OCI-LY7 (cell line): Measurements from ENCODE around the gene PROSER2. TPM values are rescaled to one million over a fixed set of nuclear protein-coding genes. Genes with fewer than 3 reads are reported as not detected.

Source experiments
- BruUV-seq: library from RNA; stranded (reverse); fragments of 400-500 nt; replicated peaks from 2 replicates; lab custom pipeline; 2021; lab: Mats Ljungman, UMichigan
- CTCF ChIA-PET: fragments of 300-600 bp; sonication (Branson Sonifier 250); formaldehyde crosslinking; loops from one replicate; lab custom pipeline; 2022; ENCODE audit warnings: antibody characterized with exemption; ENCODE audit not compliant: unreplicated experiment; lab: Charles Lee
- POLR2A ChIA-PET: fragments of 300-600 bp; sonication (Branson Sonifier 250); formaldehyde crosslinking; loops from one replicate; lab custom pipeline; 2022; ENCODE audit warnings: antibody characterized with exemption; lab: Charles Lee
- DNase-seq: peaks from one replicate; pipeline ENCODE4 v3.0.0-alpha.2; 2015; ENCODE audit warnings: low spot score
- H2AFZ ChIP-seq: fragments of 200-600 bp; sonication (generic), shearing (Covaris generic); 2 replicates; pipeline ENCODE4 v1.6.1; 2014; ENCODE audit warnings: mild to moderate bottlenecking, antibody characterized with exemption, low read length, moderate library complexity
- H3K27ac ChIP-seq: fragments of 200-600 bp; sonication (generic); 2 replicates; pipeline ENCODE4 v1.5.1; 2014; ENCODE audit warnings: mixed run types, low read depth, mild to moderate bottlenecking, moderate library complexity, low read length, inconsistent platforms; ENCODE audit not compliant: poor library complexity, severe bottlenecking
- H3K36me3 ChIP-seq: fragments of 200-600 bp; sonication (generic); 2 replicates; pipeline ENCODE4 v1.6.1; 2014; ENCODE audit warnings: mild to moderate bottlenecking, antibody characterized with exemption, low read length, moderate library complexity, mixed read lengths; ENCODE audit not compliant: insufficient read depth
- H3K4me1 ChIP-seq: fragments of 200-600 bp; sonication (generic); 2 replicates; pipeline ENCODE4 v1.5.1; 2014; ENCODE audit warnings: mild to moderate bottlenecking, low read length; ENCODE audit not compliant: insufficient read depth, poor library complexity, severe bottlenecking
- H3K4me2 ChIP-seq: fragments of 200-600 bp; sonication (generic); 2 replicates; pipeline ENCODE4 v1.6.1; 2014; ENCODE audit warnings: mild to moderate bottlenecking, low read length
- H3K4me3 ChIP-seq: fragments of 200-600 bp; sonication (generic); 2 replicates; pipeline ENCODE4 v1.5.1; 2014; ENCODE audit warnings: mild to moderate bottlenecking, low read depth, low read length; ENCODE audit not compliant: poor library complexity, severe bottlenecking
- H3K79me2 ChIP-seq: fragments of 200-600 bp; sonication (generic); 2 replicates; pipeline ENCODE4 v1.6.1; 2016; ENCODE audit warnings: low read depth, mild to moderate bottlenecking, low read length, moderate library complexity, mixed read lengths; ENCODE audit not compliant: insufficient read depth
- H3K9me2 ChIP-seq: fragments of 200-600 bp; sonication (generic); 2 replicates; pipeline ENCODE4 v1.6.1; 2016; ENCODE audit warnings: mild to moderate bottlenecking, low read length, mixed read lengths; ENCODE audit not compliant: insufficient read depth
- H3K9me3 ChIP-seq: fragments of 200-600 bp; sonication (generic); 2 replicates; pipeline ENCODE4 v1.6.1; 2014; ENCODE audit warnings: mild to moderate bottlenecking, mixed run types, low read length, mixed read lengths
- H4K20me1 ChIP-seq: fragments of 200-600 bp; sonication (generic); 2 replicates; pipeline ENCODE4 v1.6.1; 2014; ENCODE audit warnings: mild to moderate bottlenecking, antibody characterized with exemption, low read length, moderate library complexity, mixed read lengths; ENCODE audit not compliant: insufficient read depth
- EZH2phosphoT487 ChIP-seq: fragments of 200-600 bp; sonication (generic); IDR thresholded peaks from 2 replicates; pipeline ENCODE4 v1.6.1; 2018; ENCODE audit warnings: low read depth, borderline replicate concordance, mild to moderate bottlenecking, mixed run types, antibody characterized with exemption, low read length, moderate library complexity, mixed read lengths
- intact Hi-C: fragments of 100-400 bp; cut with micrococcal nuclease; formaldehyde crosslinking; loops from one replicate; pipeline ENCODE4 v1.10.0; 2022; ENCODE audit not compliant: unreplicated experiment
- total RNA-seq, 2 experiments: library from RNA; depleted of rRNA in 1 of 2; stranded (reverse); fragments of >200 nt in 1 of 2; shearing (Covaris generic) in 1 of 2; gene quantifications; 2 replicates each; pipeline ENCODE4 v1.2.3, GENCODE V29; 2014 to 2022
- TF ChIP-seq, protein P1 (sequence below): fragments of 200-600 bp; sonication (generic); conservative IDR thresholded peaks from 2 replicates; pipeline ENCODE4 v1.5.1; 2014; ENCODE audit warnings: mild to moderate bottlenecking, antibody characterized with exemption, low read length, moderate library complexity, mixed read lengths

PROSER2 gene
- total RNA-seq, 2 experiments from 2014 or later, result not detected

- no peak for DNase-seq
- ChIA-PET CTCF (no interaction called here), POLR2A (interaction anchor here (0.6 to 0.7 kb wide), 3 partner anchors 22 to 367 kb away, joined by 3 read pairs; no protein-coding TSS in a partner anchor)
- no peak overlapping the region for H3K4me3 ChIP-seq
- H3K4me2 ChIP-seq, result no peak overlapping the region
- H3K36me3 ChIP-seq, result no peaks in the 10 kb centered on the region
- H4K20me1 ChIP-seq, result no peaks in the 10 kb centered on the region
- no peaks in the 10 kb centered on the region for H3K79me2 ChIP-seq
- no peaks in the 10 kb centered on the region for H3K9me2 ChIP-seq
- TF ChIP-seq, protein P1, sequence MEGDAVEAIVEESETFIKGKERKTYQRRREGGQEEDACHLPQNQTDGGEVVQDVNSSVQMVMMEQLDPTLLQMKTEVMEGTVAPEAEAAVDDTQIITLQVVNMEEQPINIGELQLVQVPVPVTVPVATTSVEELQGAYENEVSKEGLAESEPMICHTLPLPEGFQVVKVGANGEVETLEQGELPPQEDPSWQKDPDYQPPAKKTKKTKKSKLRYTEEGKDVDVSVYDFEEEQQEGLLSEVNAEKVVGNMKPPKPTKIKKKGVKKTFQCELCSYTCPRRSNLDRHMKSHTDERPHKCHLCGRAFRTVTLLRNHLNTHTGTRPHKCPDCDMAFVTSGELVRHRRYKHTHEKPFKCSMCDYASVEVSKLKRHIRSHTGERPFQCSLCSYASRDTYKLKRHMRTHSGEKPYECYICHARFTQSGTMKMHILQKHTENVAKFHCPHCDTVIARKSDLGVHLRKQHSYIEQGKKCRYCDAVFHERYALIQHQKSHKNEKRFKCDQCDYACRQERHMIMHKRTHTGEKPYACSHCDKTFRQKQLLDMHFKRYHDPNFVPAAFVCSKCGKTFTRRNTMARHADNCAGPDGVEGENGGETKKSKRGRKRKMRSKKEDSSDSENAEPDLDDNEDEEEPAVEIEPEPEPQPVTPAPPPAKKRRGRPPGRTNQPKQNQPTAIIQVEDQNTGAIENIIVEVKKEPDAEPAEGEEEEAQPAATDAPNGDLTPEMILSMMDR, result no peak
- TF ChIP-seq EZH2phosphoT487, result no peak
- BruUV-seq, result no TSS peak
- intact Hi-C loops, result no loop called here
- H3K27ac ChIP-seq, result no peak overlapping the region
- H3K9me3 ChIP-seq, result no peaks in the 10 kb centered on the region
- no peak overlapping the region for H2AFZ ChIP-seq
- peaks cover 6% of the 10 kb centered on the region for H3K4me1 ChIP-seq
Measured at GRCh38 chr10:11793762-11794479, 29.2 kb upstream of the PROSER2 start.

DNA sequence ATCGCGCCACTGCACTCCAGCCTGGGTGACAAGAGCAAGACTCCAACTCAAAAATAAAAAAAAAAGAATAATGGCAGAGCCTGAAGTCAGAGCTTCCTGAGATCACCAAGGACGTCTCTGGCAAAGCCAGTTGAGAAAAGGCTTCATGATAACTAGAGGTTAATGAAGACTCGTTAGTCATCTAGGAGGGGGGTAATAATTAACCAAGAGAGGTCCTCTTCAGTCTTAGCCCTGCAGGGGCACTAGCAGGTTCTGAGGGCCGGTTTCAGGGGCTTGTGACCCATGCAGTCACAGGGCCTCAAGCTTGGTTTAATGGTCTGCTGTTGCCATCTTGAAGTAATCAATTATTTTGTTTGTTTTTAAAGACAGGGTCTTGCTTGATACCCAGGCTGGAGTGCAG is 28.6 kb upstream of the PROSER2 start:
- no peaks in the 10 kb centered on the region for H3K9me2 ChIP-seq
- no peak for DNase-seq
- CTCF ChIA-PET, result no interaction called here
- intact Hi-C loops, result no loop called here
- no peaks in the 10 kb centered on the region for H3K9me3 ChIP-seq
- TF ChIP-seq EZH2phosphoT487, result no peak
- TF ChIP-seq, protein P1, result no peak
- H2AFZ ChIP-seq, result no peak overlapping the region
- H3K27ac ChIP-seq, result no peak overlapping the region
- no peak overlapping the region for H3K4me2 ChIP-seq
- no peaks in the 10 kb centered on the region for H4K20me1 ChIP-seq
- POLR2A ChIA-PET, result interaction anchor here (0.6 to 0.7 kb wide), 2 partner anchors 23 to 368 kb away, joined by 3 read pairs; no protein-coding TSS in a partner anchor
- no TSS peak for BruUV-seq
- no peaks in the 10 kb centered on the region for H3K79me2 ChIP-seq
- H3K4me3 ChIP-seq, result no peak overlapping the region
- H3K36me3 ChIP-seq, result no peaks in the 10 kb centered on the region
- H3K4me1 ChIP-seq, result peaks cover 10% of the 10 kb centered on the region
